Hepatic stellate cell (primary cell): ENCODE data around the gene SYK.

Experiments used
- DNase-seq: peaks from one replicate; pipeline ENCODE4 v3.0.0; 2011; ENCODE audit warnings: low spot score

Gene SYK

GRCh38 chr9:90946982-90947381 is 145.4 kb downstream of the SYK start:
- no peak for DNase-seq
